ENCODE data around the gene CSPG5. TPM values are rescaled to one million over a fixed set of nuclear protein-coding genes. Genes with fewer than 3 reads are reported as not detected.

CSPG5 gene
- total and polyA plus RNA-seq, 2 donors from 2014 or later = 0.16 to 0.67 TPM

GRCh38 chr3:47522082-47522987 is 56.3 kb downstream of the CSPG5 start:
- intact Hi-C loops (cut with DNase I) = loop anchor here (10.0 kb wide), 1 partner anchor 262 kb away; the partner anchor contains the start of gene SMARCC1
- peak; percentile 88 to 94 (median 90) for DNase-seq
- H3K4me3 ChIP-seq (ENCODE audit: low read length in 3 of 3) = no peak overlapping the region
- peak; percentile 98 for TF ChIP-seq CTCF (IDR thresholded peaks at IDR 0.05; ENCODE audit: borderline replicate concordance, extremely low read depth, insufficient read depth)
- no peak overlapping the region for H3K27ac ChIP-seq (ENCODE audit: low read depth in 2 of 2, low read length in 2 of 2)
- H3K4me1 ChIP-seq (ENCODE audit: control insufficient read depth in 2 of 3, insufficient read depth in 2 of 3, low read depth in 1 of 3, low read length in 3 of 3) = peaks cover 0 to 4% (median 0%) of the 10 kb centered on the region in 3 donors
- no peaks in the 10 kb centered on the region for H3K9me3 ChIP-seq (ENCODE audit: control insufficient read depth in 2 of 3, insufficient read depth in 1 of 3, low read length in 3 of 3)
- H3K36me3 ChIP-seq (ENCODE audit: control insufficient read depth in 2 of 3, insufficient read depth in 3 of 3, low read length in 3 of 3) = no peaks in the 10 kb centered on the region
- peak overlapping the region in 1 of 3 donors; percentile 24 for H3K9ac ChIP-seq (ENCODE audit: low read length in 3 of 3)
- H3K27me3 ChIP-seq (ENCODE audit: control insufficient read depth, insufficient read depth, low read length) = no peaks in the 10 kb centered on the region
- no peak for FAIRE-seq

- intact Hi-C loops (cut with DNase I) = loop anchor here (10.0 kb wide), 1 partner anchor 264 kb away; the partner anchor contains the start of gene SMARCC1
- Histone ChIP-seq H3K4me3 (ENCODE audit: low read length in 3 of 3) (no peak overlapping the region), H3K9ac (ENCODE audit: low read length in 3 of 3) (no peak overlapping the region), H3K36me3 (ENCODE audit: control insufficient read depth in 2 of 3, insufficient read depth in 3 of 3, low read length in 3 of 3) (no peaks in the 10 kb centered on the region), H3K9me3 (ENCODE audit: control insufficient read depth in 2 of 3, insufficient read depth in 1 of 3, low read length in 3 of 3) (no peaks in the 10 kb centered on the region), H3K27me3 (ENCODE audit: control insufficient read depth, insufficient read depth, low read length) (no peaks in the 10 kb centered on the region), H3K4me1 (ENCODE audit: control insufficient read depth in 2 of 3, insufficient read depth in 2 of 3, low read depth in 1 of 3, low read length in 3 of 3) (peaks cover 0 to 4% (median 0%) of the 10 kb centered on the region in 3 donors), H3K27ac (ENCODE audit: low read depth in 2 of 2, low read length in 2 of 2) (no peak overlapping the region)
- FAIRE-seq (no peak), DNase-seq (no peak)
- no peak for TF ChIP-seq CTCF (IDR thresholded peaks at IDR 0.05; ENCODE audit: borderline replicate concordance, extremely low read depth, insufficient read depth)
Observed at GRCh38 chr3:47520756-47521155, 57.9 kb downstream of the CSPG5 start.

GRCh38 chr3:47517937-47518336 is 60.7 kb downstream of the CSPG5 start:
- DNase-seq (no peak), FAIRE-seq (no peak)
- Histone ChIP-seq H3K36me3 (ENCODE audit: control insufficient read depth in 2 of 3, insufficient read depth in 3 of 3, low read length in 3 of 3) (no peaks in the 10 kb centered on the region), H3K4me3 (ENCODE audit: low read length in 3 of 3) (no peak overlapping the region), H3K9ac (ENCODE audit: low read length in 3 of 3) (no peak overlapping the region), H3K4me1 (ENCODE audit: control insufficient read depth in 2 of 3, insufficient read depth in 2 of 3, low read depth in 1 of 3, low read length in 3 of 3) (peaks cover 0 to 6% (median 0%) of the 10 kb centered on the region in 3 donors), H3K9me3 (ENCODE audit: control insufficient read depth in 2 of 3, insufficient read depth in 1 of 3, low read length in 3 of 3) (no peaks in the 10 kb centered on the region), H3K27ac (ENCODE audit: low read depth in 2 of 2, low read length in 2 of 2) (no peak overlapping the region), H3K27me3 (ENCODE audit: control insufficient read depth, insufficient read depth, low read length) (no peaks in the 10 kb centered on the region)
- TF ChIP-seq CTCF (IDR thresholded peaks at IDR 0.05; ENCODE audit: borderline replicate concordance, extremely low read depth, insufficient read depth) = no peak
- intact Hi-C loops (cut with DNase I) = no loop called here
